ENCODE data around the gene IL4R. TPM values are rescaled to one million over a fixed set of nuclear protein-coding genes. Genes with fewer than 3 reads are reported as not detected.
A peak's percentile ranks its signal among the peaks of the same experiment; 100 is the strongest.

The IL4R gene
- total and polyA plus RNA-seq, 10 of the 15 experiments (the other 5 are each of a cell fraction or from before 2014, with no cell fraction given): 2.6 to 70.4 (median 36.6) TPM

DNA sequence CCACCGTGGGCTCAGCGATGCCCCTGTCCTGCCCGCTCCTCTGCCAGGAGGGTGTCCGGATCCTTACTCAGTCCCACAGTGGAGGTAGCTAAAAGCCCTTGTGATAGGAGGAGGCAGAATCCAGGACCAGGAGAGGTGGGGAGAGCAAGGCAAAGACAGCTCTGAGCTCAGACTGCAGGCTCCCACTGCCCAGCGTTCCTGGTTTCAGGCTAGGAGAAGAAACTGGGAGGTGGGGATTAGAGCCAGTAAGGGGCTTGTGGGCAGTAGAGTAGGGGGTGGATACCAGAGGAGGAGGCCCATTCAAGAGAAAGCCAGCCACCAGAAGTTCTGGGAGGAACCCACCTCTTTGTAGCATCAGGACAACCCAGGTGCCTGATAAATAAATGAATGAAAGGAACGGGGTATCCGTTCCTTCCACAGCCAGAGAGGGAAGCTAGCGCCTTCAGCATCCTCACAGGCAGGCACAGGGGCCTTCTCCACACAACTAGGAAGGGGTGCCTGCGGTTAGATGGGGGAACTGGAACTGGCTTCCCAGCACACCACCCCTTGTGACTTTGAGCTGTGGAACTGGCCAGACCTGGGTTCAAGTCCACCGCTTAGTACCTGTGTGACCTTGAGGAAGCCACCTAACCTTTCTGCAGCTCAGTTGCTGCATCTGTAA is 90.5 kb downstream of the IL4R start (continued):
- TF ChIP-seq TBL1XR1 (IDR thresholded peaks at IDR 0.05; ENCODE audit: low read depth, low read length): no peak
- TF ChIP-seq ETV6 (conservative IDR thresholded peaks at IDR 0.05 in 1 of 2, IDR thresholded peaks at IDR 0.05 in 1 of 2; ENCODE audit: borderline replicate concordance in 1 of 2, low read depth in 1 of 2): 0 out of 4 replicates have a peak, but pooled peaks of 1 of the 2 experiments have one; percentile 29
- no peak for TF ChIP-seq RELB (IDR thresholded peaks at IDR 0.05; ENCODE audit: low read depth)
- no peak for TF ChIP-seq SRF (IDR thresholded peaks at IDR 0.05; ENCODE audit: low read depth in 2 of 2, low read length in 2 of 2)
- no peak for TF ChIP-seq NR2C2 (IDR thresholded peaks at IDR 0.05; ENCODE audit: borderline replicate concordance, control insufficient read depth, insufficient read length, low read depth)
- peak; percentile 55; the same call in 1 of the 2 replicates for TF ChIP-seq SPI1 (IDR thresholded peaks at IDR 0.05; ENCODE audit: borderline replicate concordance, insufficient read depth, low read depth, low read length)
- 0 out of 2 replicates have a peak, but pooled peaks have one; percentile 14 for TF ChIP-seq ZNF24 (IDR thresholded peaks at IDR 0.05)
- TF ChIP-seq BCL11A (IDR thresholded peaks at IDR 0.05; ENCODE audit: low read depth, low read length): 0 out of 2 replicates have a peak, but pooled peaks have one; percentile 9
- peak; percentile 39; the same call in 1 of the 2 replicates for TF ChIP-seq TAF1 (IDR thresholded peaks at IDR 0.05; ENCODE audit: borderline replicate concordance, low read depth, low read length)
- TF ChIP-seq POLR2AphosphoS2 (IDR thresholded peaks at IDR 0.05; ENCODE audit: low read depth, low read length): peak; percentile 34; the same call in 1 of the 2 replicates
